Neural progenitor cell (in vitro differentiated cells): Measurements from ENCODE around the gene PRKCB. TPM values are rescaled to one million over a fixed set of nuclear protein-coding genes. Genes with fewer than 3 reads are reported as not detected.

Experiments used
- DNase-seq: peaks from one replicate; pipeline ENCODE4 v3.0.0-alpha.2; 2016; ENCODE audit warnings: low spot score
- H2AFZ ChIP-seq: fragments of 200-600 bp; sonication (generic); replicated peaks from 2 replicates; pipeline ENCODE4 v1.6.1; 2016; ENCODE audit warnings: antibody characterized with exemption
- H3F3A ChIP-seq: fragments of 200-600 bp; sonication (generic); 2 replicates; pipeline ENCODE4 v1.6.1; 2016; ENCODE audit warnings: antibody characterized with exemption, low read depth
- H3K27ac ChIP-seq: fragments of 200-600 bp; sonication (generic); 2 replicates; pipeline ENCODE4 v1.5.1; 2016; ENCODE audit warnings: mild to moderate bottlenecking
- H3K27me3 ChIP-seq: fragments of 200-600 bp; sonication (generic); 2 replicates; pipeline ENCODE4 v1.6.1; 2016; ENCODE audit warnings: mild to moderate bottlenecking, moderate library complexity
- H3K36me3 ChIP-seq: fragments of 200-600 bp; sonication (generic); 2 replicates; pipeline ENCODE4 v1.5.1; 2016
- H3K4me1 ChIP-seq: fragments of 200-600 bp; sonication (generic); 2 replicates; pipeline ENCODE4 v1.6.1; 2016; ENCODE audit warnings: mixed run types
- H3K4me2 ChIP-seq: fragments of 200-600 bp; sonication (generic); 2 replicates; pipeline ENCODE4 v1.6.1; 2016
- H3K4me3 ChIP-seq: fragments of 200-600 bp; sonication (generic); 2 replicates; pipeline ENCODE4 v1.5.1; 2016
- H3K79me2 ChIP-seq: fragments of 200-600 bp; sonication (generic); 2 replicates; pipeline ENCODE4 v1.6.1; 2016; ENCODE audit warnings: low read depth
- H3K9ac ChIP-seq: fragments of 200-600 bp; sonication (generic); 2 replicates; pipeline ENCODE4 v1.6.1; 2016
- H3K9me3 ChIP-seq: fragments of 200-600 bp; sonication (generic); 2 replicates; pipeline ENCODE4 v1.5.1; 2016; ENCODE audit warnings: low read depth
- H4K20me1 ChIP-seq: fragments of 200-600 bp; sonication (generic); 2 replicates; pipeline ENCODE4 v1.6.1; 2016; ENCODE audit warnings: low read depth
- H3K27ac Mint-ChIP-seq: 3 replicates; pipeline ENCODE4 v1.8.0; 2021; ENCODE audit warnings: mixed read lengths
- H3K27me3 Mint-ChIP-seq: 2 replicates; pipeline ENCODE4 v1.8.0; 2022; ENCODE audit warnings: low read depth, mild to moderate bottlenecking, inconsistent platforms, moderate library complexity, mixed read lengths; ENCODE audit not compliant: insufficient read depth
- H3K36me3 Mint-ChIP-seq: 3 replicates; pipeline ENCODE4 v1.8.0; 2021; ENCODE audit warnings: mixed read lengths
- H3K4me1 Mint-ChIP-seq: 3 replicates; pipeline ENCODE4 v1.8.0; 2021; ENCODE audit warnings: mixed read lengths
- H3K4me3 Mint-ChIP-seq: 3 replicates; pipeline ENCODE4 v1.8.0; 2021; ENCODE audit warnings: mild to moderate bottlenecking, moderate library complexity, mixed read lengths
- H3K9me3 Mint-ChIP-seq: 3 replicates; pipeline ENCODE4 v1.8.0; 2020; ENCODE audit warnings: mixed read lengths
- EZH2 ChIP-seq: fragments of 200-600 bp; sonication (generic); IDR thresholded peaks from 2 replicates; pipeline ENCODE4 v1.6.1; 2017; ENCODE audit warnings: antibody characterized with exemption, mild to moderate bottlenecking, moderate library complexity
- EZH2phosphoT487 ChIP-seq: fragments of 200-600 bp; sonication (generic); IDR thresholded peaks from 2 replicates; pipeline ENCODE4 v1.6.1; 2017; ENCODE audit warnings: antibody characterized with exemption
- total RNA-seq: library from RNA; depleted of rRNA; stranded (reverse); fragments of >200 nt; gene quantifications from 2 replicates; pipeline ENCODE4 v1.2.3, GENCODE V29; 2015; ENCODE audit warnings: low replicate concordance
- TF ChIP-seq, protein P1 (sequence below): fragments of 200-600 bp; sonication (generic); IDR thresholded peaks from 2 replicates; pipeline ENCODE4 v1.5.1; 2017; ENCODE audit warnings: antibody characterized with exemption, mild to moderate bottlenecking

The PRKCB gene
- total RNA-seq, 1 donor from 2014 or later: 9.5 TPM

DNA sequence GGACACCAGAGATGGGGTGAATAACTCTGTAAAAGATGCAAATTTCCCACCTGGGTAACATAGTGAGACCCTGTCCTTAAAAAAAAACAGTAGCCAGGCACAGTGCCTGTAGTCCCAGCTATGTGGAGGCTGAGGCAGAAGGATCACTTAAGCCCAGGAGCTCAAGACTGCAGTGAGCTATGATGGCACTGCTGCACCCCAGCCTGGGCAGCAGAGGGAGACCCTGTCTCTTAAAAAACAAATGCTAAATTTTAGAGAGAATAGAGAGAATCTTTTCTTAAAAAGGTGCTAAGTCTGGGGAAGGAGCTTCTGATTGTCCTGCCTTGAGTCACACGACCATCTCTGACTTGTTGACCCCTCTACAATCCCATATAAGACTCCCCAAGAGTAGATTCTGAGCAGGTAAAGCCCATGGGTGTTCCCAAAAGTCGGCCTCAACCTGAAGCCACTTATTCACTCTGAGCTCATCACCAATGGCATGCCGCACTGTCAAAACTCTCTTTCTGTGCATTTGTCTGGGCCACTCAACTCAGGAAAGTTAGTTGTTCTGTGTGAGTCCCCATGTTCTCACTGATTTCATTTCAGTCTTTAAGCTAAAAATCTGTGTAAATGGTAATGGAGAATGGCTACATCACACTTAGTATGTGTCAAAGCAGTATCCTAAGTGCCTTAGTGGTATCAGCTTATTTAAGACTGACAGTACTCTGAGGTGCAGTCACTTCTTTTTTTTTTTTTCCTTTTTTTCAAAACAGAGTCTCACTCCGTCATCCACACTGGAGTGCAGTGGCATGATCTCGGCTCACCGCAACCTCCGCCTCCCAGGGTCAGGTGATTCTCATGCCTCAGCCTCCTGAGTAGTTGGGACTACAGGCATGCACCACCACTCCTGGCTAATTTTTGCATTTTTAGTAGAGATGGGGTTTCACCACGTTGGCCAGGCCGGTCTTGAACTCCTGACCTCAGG lies 41.6 kb downstream of the PRKCB start:
- H3K4me1 Mint-ChIP-seq: peaks cover 3% of the 10 kb centered on the region

DNA sequence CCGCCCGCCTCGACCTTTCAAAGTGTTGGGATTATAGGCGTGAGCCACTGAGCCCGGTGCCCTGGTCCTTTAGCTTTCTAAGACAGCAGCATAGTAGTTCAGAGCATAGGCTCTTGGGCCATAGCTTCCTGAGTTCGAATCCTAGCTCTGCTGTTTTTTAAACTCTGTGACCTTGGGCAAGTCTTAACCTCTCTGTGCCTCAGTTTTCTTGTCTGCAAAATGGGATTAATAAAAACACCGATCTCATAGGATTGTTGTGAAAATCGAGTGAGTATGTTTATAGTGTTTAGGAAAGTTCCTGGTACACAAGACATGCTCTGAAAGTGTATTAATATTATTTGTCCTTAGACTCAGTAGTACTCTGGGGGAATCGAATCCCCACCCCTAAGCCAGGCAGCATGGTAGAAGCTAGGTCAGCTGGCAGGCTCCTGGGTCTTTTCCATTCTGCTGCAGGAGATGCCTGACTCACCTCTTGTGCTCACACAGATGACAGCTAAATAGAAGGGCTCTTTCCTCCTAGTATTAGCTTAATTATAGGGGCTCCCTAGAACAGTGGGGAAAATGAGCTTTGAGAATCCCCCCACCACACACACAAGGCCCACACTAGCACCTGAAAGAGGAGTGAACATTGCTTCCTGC lies 44.1 kb downstream of the PRKCB start:
- H3K36me3 Mint-ChIP-seq: no peaks in the 10 kb centered on the region
- no peak overlapping the region for H3K27ac Mint-ChIP-seq
- Histone ChIP-seq H3K4me2 (no peak overlapping the region), H3K4me3 (no peak overlapping the region), H3K9me3 (no peaks in the 10 kb centered on the region), H3K4me1 (no peaks in the 10 kb centered on the region), H3F3A (no peaks in the 10 kb centered on the region), H3K27ac (no peak overlapping the region), H3K79me2 (no peaks in the 10 kb centered on the region), H2AFZ (no peak overlapping the region), H3K9ac (no peak overlapping the region), H3K27me3 (no peaks in the 10 kb centered on the region), H3K36me3 (no peaks in the 10 kb centered on the region), H4K20me1 (no peaks in the 10 kb centered on the region)
- H3K9me3 Mint-ChIP-seq: no peaks in the 10 kb centered on the region
- TF ChIP-seq EZH2phosphoT487: no peak
- TF ChIP-seq, protein P1, sequence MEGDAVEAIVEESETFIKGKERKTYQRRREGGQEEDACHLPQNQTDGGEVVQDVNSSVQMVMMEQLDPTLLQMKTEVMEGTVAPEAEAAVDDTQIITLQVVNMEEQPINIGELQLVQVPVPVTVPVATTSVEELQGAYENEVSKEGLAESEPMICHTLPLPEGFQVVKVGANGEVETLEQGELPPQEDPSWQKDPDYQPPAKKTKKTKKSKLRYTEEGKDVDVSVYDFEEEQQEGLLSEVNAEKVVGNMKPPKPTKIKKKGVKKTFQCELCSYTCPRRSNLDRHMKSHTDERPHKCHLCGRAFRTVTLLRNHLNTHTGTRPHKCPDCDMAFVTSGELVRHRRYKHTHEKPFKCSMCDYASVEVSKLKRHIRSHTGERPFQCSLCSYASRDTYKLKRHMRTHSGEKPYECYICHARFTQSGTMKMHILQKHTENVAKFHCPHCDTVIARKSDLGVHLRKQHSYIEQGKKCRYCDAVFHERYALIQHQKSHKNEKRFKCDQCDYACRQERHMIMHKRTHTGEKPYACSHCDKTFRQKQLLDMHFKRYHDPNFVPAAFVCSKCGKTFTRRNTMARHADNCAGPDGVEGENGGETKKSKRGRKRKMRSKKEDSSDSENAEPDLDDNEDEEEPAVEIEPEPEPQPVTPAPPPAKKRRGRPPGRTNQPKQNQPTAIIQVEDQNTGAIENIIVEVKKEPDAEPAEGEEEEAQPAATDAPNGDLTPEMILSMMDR: no peak
- TF ChIP-seq EZH2: no peak
- peaks cover 3% of the 10 kb centered on the region for H3K4me1 Mint-ChIP-seq
- peaks cover 6% of the 10 kb centered on the region for H3K27me3 Mint-ChIP-seq
- no peak for DNase-seq
- H3K4me3 Mint-ChIP-seq: no peak overlapping the region

More for the DNA sequence above, 41.6 kb downstream of the PRKCB start:
- H3K9ac ChIP-seq: no peak overlapping the region
- H3K4me1 ChIP-seq: no peaks in the 10 kb centered on the region
- no peaks in the 10 kb centered on the region for H4K20me1 ChIP-seq
- H3K79me2 ChIP-seq: no peaks in the 10 kb centered on the region
- no peak overlapping the region for H3K27ac ChIP-seq
- Mint-ChIP-seq H3K4me3 (no peak overlapping the region), H3K36me3 (no peaks in the 10 kb centered on the region), H3K27me3 (peaks cover 5% of the 10 kb centered on the region), H3K9me3 (no peaks in the 10 kb centered on the region), H3K27ac (no peak overlapping the region)
- no peak overlapping the region for H2AFZ ChIP-seq
- TF ChIP-seq EZH2: no peak
- TF ChIP-seq, protein P1: peak; percentile 39
- H3K36me3 ChIP-seq: no peaks in the 10 kb centered on the region
- H3K9me3 ChIP-seq: no peaks in the 10 kb centered on the region
- no peak for DNase-seq
- H3K4me2 ChIP-seq: no peak overlapping the region
- H3K27me3 ChIP-seq: no peaks in the 10 kb centered on the region
- H3K4me3 ChIP-seq: no peak overlapping the region
- no peaks in the 10 kb centered on the region for H3F3A ChIP-seq

DNA sequence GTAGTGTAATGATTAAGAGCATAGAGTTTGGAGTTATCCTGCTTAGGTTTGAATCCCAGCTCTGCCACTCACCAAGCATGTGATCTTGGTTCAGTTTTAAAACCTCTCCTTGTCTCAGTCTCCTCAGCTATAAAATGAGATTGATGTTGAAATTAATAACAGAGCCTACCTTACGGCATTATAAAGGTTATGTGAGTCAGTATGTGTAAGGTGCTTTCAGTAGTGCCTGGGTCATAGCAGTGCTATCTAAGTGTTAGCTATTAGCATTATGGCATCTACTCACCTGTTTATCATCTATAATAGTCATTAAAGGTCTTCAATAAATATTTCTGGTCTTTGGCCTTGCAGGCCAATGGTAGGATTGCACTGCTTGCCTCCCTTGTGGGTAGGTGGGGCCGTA lies 53.4 kb downstream of the PRKCB start:
- no peaks in the 10 kb centered on the region for H3K9me3 ChIP-seq

More for the DNA sequence above, 53.4 kb downstream of the PRKCB start:
- TF ChIP-seq, protein P1: no peak
- no peak for TF ChIP-seq EZH2phosphoT487
- TF ChIP-seq EZH2: no peak
- Mint-ChIP-seq H3K9me3 (no peaks in the 10 kb centered on the region), H3K36me3 (no peaks in the 10 kb centered on the region), H3K4me3 (no peak overlapping the region), H3K27me3 (no peaks in the 10 kb centered on the region), H3K27ac (no peak overlapping the region), H3K4me1 (no peaks in the 10 kb centered on the region)
- no peak for DNase-seq
- Histone ChIP-seq H3K9ac (no peak overlapping the region), H3K4me2 (no peak overlapping the region), H3K36me3 (no peaks in the 10 kb centered on the region), H4K20me1 (no peaks in the 10 kb centered on the region), H2AFZ (no peak overlapping the region), H3K4me1 (no peaks in the 10 kb centered on the region), H3F3A (no peaks in the 10 kb centered on the region), H3K79me2 (no peaks in the 10 kb centered on the region), H3K4me3 (no peak overlapping the region), H3K27me3 (no peaks in the 10 kb centered on the region), H3K27ac (no peak overlapping the region)
